Cortex of kidney (tissue), 1 donor: ENCODE data around the gene EIF4G1.
A peak's percentile ranks its signal among the peaks of the same experiment; 100 is the strongest.
"Not testable (repeated sequence)": the region's sequence is repeated elsewhere in the genome, so short reads cannot be mapped to it uniquely, and the experiment has no call there.

ENCODE experiments used
- DNase-seq: peaks from one replicate; lab custom pipeline; 2025; lab: John Stamatoyannopoulos, UW

Gene EIF4G1, protein sequence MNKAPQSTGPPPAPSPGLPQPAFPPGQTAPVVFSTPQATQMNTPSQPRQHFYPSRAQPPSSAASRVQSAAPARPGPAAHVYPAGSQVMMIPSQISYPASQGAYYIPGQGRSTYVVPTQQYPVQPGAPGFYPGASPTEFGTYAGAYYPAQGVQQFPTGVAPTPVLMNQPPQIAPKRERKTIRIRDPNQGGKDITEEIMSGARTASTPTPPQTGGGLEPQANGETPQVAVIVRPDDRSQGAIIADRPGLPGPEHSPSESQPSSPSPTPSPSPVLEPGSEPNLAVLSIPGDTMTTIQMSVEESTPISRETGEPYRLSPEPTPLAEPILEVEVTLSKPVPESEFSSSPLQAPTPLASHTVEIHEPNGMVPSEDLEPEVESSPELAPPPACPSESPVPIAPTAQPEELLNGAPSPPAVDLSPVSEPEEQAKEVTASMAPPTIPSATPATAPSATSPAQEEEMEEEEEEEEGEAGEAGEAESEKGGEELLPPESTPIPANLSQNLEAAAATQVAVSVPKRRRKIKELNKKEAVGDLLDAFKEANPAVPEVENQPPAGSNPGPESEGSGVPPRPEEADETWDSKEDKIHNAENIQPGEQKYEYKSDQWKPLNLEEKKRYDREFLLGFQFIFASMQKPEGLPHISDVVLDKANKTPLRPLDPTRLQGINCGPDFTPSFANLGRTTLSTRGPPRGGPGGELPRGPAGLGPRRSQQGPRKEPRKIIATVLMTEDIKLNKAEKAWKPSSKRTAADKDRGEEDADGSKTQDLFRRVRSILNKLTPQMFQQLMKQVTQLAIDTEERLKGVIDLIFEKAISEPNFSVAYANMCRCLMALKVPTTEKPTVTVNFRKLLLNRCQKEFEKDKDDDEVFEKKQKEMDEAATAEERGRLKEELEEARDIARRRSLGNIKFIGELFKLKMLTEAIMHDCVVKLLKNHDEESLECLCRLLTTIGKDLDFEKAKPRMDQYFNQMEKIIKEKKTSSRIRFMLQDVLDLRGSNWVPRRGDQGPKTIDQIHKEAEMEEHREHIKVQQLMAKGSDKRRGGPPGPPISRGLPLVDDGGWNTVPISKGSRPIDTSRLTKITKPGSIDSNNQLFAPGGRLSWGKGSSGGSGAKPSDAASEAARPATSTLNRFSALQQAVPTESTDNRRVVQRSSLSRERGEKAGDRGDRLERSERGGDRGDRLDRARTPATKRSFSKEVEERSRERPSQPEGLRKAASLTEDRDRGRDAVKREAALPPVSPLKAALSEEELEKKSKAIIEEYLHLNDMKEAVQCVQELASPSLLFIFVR (N-terminal part only)

DNA sequence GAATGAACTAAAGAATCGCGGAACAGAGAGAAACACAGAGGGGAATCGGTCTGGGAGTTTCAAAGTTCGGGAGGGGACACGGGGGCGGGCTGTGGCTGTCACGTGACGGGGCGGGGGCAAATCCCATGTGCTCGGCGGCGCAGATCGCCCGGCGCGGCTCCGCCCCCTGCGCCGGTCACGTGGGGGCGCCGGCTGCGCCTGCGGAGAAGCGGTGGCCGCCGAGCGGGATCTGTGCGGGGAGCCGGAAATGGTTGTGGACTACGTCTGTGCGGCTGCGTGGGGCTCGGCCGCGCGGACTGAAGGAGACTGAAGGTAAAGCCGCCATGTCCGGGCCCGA is at the start of gene EIF4G1:
EIF4G1 (plus strand) TSS at position 244 of the 337 bp plus-strand sequence. CDS start 1,191 bp downstream, outside the sequence.
- no peak for DNase-seq

DNA sequence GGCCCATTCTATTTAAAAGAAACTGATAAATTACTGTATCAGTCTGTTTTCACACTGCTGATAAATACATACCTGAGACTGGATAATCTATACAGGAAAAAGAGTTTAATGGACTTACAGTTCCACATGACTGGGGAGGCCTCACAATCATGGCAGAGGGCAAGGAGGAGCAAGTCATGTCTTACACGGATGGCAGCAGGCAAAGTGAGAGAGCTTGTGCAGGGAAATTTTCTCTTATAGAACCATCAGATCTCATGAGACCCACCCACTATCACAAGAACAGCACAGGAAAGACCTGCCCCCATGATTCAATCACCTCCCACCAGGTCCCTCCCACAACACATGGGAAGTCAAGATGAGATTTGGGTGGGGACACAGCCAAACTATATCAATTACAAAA is 47.2 kb upstream of the EIF4G1 start:
- DNase-seq: not testable (repeated sequence)

DNA sequence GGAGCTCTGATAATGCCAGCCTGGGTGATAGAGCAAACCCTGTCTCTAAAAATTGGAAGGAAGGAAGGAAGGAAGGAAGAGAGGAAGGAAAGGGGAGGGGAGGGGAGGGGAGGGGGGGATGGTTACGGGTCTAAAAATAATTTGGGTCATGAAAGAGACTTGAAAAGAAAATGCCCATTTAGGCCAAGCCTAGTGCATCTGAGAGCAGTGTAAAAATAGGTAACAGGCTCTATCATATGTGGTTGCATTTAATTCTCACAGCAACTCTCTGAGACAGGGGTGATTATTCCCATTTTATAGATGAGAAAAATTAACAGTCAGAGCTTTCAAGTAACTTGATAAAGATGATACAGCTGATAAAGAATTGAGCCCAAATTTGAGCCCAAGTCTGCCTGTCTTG is 42.1 kb upstream of the EIF4G1 start:
- no peak for DNase-seq

DNA sequence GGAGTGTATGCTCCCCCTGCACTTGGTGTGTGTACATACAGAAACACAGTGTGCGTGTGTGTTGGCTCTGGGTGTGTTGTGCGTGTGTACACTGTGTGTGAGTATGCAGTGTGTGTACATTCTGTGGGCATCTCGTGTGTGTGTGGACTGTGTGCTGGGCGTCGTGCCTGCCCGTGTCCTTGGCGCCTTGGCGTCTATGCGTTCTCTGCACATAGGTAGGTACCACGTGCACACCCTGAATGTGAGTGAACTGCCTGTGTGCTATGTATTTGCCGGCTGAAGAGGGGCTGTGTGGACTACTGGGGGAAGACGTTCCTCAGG is 39.1 kb upstream of the EIF4G1 start:
- no peak for DNase-seq

DNA sequence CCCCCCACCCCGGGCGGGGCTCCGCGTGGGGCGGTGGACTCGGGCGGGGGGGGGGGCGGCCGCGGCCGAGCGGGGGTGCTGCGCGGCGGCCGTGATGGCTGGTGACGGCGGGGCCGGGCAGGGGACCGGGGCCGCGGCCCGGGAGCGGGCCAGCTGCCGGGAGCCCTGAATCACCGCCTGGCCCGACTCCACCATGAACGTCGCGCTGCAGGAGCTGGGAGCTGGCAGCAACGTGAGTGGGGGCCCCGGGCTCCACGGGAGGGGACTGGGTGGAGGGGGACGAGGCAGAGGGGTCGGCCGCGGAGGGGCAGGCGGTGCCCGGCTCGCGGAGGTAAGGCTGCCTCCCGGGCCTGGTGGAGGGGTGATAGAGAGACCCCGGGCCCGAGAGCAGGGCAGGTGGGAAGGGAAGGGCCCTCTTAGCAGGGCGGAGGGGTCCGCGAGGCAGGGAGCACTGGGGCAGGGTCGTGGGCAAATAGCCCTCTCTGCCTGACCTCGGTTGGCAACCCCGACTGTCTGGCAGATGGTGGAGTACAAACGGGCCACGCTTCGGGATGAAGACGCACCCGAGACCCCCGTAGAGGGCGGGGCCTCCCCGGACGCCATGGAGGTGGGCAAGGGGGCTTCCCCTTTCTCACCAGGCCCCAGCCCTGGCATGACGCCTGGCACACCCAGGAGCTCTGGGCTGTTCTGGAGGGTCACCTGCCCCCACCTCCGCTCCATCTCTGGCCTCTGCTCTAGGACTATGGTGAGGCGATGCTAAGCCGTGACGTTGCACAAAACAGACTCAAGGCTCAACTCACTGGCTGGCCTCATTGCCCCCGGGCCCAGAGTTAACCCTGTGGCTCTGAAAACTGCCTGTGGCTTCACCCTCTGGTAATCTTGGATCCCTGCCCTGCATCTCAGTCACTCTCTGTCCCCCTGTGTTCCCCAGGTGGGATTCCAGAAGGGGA is 38.2 kb upstream of the EIF4G1 start, which contains the start of gene ECE2:
ECE2 (plus strand) TSS at position 62 of the 950 bp plus-strand sequence; CDS start at position 194, 132 bp downstream.
- DNase-seq: no peak

DNA sequence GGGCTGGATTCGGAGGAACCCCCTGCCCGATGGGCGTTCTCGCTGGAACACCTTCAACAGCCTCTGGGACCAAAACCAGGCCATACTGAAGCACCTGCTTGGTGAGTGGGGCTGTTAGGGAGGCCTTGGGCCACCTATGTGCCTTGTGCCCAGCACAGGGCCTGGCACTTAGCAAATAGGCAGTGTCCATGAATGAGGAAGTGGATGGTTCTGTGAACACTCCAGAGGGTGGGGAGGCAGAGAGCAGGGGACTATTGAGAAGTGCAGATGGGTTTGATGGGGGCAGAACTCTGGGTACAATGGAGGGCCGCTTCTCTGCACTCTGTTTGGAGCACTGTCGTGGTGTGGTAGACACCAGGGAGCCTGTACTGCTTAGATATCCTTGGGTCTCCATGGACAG is 37.0 kb upstream of the EIF4G1 start:
- DNase-seq: no peak

DNA sequence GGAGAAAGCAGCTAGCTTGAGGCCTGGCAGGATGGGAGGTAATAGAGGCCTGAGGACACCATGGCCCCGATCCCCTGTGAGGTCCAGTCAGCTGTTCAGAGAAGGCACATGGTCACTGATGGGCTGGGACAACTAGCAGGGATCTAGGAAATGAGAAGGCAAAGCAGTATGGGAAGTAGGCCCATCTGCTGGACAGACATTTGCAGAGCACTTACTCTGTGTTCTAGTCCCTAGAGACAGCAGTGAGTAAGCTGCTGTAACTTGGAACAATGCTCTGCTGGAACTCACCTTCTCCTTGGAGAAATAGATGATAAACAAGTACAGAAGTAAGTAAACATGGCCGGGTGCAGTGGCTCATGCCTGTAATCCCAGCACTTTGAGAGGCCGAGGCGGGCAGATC is 31.5 kb upstream of the EIF4G1 start:
- no peak for DNase-seq

DNA sequence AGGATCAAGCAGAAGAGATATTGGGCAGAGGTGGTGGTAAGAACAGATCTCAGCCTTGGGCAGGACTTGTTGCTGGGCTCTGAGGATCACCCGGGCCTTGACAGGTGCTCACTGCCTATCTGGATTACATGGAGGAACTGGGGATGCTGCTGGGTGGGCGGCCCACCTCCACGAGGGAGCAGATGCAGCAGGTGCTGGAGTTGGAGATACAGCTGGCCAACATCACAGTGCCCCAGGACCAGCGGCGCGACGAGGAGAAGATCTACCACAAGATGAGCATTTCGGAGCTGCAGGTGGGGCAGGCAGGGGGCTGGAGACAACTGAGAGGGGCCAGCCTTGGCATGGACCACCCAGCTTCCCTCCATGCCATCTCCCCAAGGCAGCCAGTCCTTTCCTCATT is 30.7 kb upstream of the EIF4G1 start:
- DNase-seq: no peak

DNA sequence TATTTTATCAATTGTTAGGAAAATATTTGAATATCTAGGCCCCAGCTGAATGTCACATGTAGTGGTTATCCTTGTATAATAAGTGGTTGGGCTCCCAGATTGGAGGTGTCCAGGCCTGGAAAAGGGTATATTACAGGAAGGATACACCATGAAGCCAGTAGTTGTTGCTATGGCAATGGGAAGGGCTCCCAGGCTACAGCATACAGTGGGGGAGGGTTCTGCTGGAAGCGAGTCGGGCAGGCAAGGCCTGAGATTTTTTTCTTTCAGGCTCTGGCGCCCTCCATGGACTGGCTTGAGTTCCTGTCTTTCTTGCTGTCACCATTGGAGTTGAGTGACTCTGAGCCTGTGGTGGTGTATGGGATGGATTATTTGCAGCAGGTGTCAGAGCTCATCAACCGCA is 29.7 kb upstream of the EIF4G1 start:
- DNase-seq: no peak

DNA sequence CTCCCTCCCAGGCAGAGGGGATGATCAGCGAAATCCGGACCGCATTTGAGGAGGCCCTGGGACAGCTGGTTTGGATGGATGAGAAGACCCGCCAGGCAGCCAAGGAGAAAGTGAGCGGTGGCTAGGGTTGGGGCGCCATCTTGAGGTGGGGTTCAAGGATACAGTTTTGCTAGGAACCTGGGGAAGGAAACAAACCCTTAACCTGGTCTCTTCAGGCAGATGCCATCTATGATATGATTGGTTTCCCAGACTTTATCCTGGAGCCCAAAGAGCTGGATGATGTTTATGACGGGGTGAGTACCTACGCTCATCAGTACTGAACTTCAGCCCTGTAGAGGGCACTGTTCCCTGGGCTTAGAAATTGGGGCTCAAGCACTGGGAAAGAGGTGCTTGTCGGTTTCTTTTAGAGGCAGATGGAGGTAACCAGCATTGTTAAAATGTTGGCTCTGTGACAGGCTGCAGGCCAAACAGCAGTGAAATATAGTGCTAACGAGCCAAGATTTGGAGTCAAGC is 24.9 kb upstream of the EIF4G1 start:
- no peak for DNase-seq

DNA sequence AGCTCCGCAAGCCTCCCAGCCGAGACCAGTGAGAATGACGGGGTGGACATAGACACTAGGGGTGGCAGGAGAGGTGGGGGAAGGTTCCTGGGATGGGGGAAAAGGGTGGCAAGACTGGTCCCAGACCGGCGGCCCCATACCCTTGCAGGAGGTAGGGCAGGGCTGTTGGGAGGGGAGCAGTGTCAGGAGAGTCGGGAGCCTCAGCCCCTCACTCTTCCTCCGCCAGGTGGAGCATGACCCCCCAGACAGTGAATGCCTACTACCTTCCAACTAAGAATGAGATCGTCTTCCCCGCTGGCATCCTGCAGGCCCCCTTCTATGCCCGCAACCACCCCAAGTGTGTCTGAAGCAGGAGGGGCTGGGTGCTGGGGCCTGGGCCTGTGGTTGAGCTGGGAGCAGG is 24.1 kb upstream of the EIF4G1 start:
- DNase-seq: no peak

DNA sequence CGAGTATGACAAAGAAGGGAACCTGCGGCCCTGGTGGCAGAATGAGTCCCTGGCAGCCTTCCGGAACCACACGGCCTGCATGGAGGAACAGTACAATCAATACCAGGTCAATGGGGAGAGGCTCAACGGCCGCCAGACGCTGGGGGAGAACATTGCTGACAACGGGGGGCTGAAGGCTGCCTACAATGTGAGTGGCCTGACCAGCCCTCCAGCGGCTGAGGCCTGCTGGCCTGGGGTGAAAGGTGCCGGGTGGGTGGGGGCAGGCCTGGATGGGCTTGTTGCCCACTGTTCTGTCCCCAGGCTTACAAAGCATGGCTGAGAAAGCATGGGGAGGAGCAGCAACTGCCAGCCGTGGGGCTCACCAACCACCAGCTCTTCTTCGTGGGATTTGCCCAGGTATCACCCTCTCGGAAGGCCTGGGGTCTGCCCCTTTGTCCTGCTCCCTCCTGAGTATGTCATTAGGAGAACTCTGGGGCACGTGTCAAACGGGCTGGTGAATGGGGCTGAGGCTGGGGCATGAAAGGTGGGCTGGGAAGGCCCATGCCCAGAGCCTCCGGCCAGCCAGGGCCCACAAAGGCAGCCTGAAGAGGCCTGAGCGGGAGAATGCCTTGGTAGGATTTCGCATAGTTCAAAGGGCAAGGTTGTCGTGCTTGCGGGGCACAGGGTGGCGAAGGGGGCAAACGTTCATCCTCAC is 23.2 kb upstream of the EIF4G1 start:
- no peak for DNase-seq

DNA sequence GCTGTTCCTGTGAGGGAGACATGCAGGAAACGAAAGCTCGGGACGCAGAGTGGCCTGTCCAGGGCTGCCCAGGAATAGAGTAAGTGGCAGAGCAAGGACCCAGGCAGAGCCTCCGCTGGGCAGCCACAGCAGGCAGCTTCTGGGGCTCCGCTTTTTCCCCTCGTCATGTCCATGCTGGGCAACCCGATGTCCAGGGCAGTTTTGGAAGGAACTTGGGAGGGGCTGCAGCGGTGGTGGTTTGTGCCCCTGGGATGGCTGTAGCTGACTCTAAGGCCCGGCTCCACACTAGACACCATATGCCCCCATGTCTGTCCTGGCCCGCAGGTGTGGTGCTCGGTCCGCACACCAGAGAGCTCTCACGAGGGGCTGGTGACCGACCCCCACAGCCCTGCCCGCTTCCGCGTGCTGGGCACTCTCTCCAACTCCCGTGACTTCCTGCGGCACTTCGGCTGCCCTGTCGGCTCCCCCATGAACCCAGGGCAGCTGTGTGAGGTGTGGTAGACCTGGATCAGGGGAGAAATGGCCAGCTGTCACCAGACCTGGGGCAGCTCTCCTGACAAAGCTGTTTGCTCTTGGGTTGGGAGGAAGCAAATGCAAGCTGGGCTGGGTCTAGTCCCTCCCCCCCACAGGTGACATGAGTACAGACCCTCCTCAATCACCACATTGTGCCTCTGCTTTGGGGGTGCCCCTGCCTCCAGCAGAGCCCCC is 22.5 kb upstream of the EIF4G1 start:
- DNase-seq: no peak

DNA sequence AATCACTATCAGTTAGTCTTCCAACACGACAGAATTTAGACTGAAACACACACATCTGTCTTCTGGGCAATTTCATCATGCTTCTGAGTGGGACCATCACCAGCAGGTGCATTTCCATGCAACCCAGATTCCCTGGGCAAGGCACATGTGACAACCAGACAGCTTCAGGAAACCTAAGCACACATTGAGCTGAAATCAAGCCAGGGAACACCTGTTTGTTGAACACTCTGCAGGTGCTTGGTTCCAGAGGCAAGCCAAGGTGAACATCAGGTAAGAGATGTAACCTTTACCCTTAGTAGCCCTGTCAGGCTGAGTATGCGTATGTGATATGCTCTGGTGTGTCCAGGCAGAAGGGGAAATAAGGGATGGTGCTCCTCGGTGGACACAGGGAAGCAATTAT is 18.6 kb upstream of the EIF4G1 start:
- DNase-seq: no peak

DNA sequence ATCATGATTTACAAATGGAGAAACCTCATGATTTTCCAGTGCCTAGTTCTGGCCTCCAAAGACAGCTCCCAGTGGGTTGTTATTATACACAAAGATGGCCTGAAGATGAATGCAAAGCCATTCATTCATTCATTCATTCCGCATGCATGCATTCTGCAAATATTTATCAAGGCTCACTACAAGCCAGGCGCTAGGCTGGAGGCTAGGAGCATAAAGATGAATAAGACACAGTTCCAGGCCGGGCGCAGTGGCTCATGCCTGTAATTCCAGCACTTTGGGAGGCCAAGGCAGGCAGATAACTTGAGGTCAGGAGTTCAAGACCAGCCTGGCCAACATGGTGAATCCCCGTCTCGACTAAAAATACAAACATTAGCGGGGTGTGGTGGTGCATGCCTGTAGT is 17.8 kb upstream of the EIF4G1 start:
- DNase-seq: no peak

DNA sequence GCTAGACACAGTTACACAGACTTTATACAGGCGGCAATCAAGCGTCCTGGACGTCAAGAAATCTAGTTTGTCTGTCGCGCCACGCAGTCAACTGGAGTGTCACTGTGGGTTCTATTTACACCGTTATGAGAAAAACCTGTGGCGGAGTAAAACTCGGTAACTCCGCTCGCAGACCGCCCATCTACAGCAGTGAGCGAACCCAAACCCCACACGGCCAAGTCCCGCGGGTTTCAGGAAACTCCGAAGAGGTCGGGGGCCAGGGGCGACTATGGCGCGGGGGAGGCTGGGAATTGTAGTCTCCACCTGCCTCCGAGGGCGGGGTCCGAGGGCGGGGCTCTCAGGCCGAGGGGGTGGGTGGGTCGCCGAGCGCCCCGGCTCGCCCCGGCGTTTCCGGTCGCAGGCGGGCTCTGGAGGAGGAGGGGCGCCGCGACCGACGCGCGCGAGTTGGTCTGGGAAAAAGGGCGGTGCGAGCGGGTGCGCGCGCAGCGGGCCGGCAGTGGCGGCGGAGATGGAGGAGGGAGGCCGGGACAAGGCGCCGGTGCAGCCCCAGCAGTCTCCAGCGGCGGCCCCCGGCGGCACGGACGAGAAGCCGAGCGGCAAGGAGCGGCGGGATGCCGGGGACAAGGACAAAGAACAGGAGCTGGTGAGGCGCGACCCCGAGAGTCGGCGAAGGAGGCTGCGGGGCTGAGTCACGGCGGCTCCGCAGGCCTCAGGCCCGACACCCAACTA is 15.5 kb upstream of the EIF4G1 start, which contains the start of gene PSMD2:
PSMD2 (plus strand) TSS at position 483 of the 729 bp plus-strand sequence; CDS start at position 509, 26 bp downstream.
- DNase-seq: peak; percentile 86

DNA sequence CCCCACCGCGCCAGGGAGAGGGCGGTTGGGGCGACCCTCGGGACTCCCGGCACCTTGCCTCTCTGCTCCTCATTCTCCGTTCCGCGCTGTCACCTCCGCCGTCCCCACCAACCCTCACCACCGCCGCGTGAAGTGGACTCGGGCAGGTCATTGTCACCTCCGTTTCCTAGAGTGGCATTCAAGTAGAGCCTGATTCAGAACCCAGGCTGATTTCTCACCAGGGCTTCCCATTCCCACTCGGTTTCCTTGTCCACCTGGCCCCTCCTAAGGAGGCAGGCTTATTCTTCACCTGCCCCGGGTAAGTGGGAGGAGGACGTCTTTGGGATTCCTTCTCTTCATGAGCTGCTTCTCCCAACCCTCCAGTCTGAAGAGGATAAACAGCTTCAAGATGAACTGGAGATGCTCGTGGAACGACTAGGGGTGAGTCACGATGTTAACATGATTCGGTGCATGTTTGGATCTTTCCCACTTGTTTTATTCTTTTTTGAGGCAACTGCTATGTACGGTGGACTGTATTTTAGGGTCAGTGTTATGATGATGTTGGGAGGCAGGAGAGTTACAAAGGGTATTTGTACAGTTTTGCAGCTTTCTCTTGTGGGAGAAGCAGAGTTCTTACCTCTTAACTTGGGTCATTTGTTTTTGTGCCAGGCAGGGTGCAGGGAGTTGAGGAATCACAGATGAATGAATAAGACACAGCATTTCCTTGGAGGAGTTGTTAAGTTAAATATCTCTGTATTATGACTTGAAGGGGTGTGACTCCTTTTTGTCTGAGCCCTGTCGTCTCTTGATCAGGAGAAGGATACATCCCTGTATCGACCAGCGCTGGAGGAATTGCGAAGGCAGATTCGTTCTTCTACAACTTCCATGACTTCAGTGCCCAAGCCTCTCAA is 14.7 kb upstream of the EIF4G1 start:
- DNase-seq: no peak

DNA sequence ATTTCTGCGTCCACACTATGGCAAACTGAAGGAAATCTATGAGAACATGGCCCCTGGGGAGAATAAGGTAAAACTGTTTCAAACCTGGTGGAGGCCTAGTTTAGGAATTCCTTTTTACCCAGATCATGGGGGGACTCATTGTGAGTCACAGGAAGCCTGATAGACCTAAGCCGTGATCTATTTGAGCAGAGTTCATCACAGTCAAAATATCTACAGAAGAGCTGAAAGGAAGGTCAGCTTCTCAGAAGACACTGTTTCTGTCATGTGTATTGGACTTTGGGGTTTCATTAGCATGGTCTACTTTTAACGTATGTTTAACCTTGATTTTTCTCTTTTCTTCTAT is 14.1 kb upstream of the EIF4G1 start:
- no peak for DNase-seq
